K562 (cell line): Measurements from ENCODE around the gene MRPL16.
"Not testable (repeated sequence)": the region's sequence is repeated elsewhere in the genome, so short reads cannot be mapped to it uniquely, and the experiment has no call there.

ENCODE experiments used
- CTCF ChIP-seq, 3 experiments: IDR thresholded peaks in 2 of 3; conservative IDR thresholded peaks in 1 of 3; 2 replicates each; pipeline ENCODE4 v1.5.1; 2011 to 2012; ENCODE audit warnings: low read length in 3 of 3, mild to moderate bottlenecking in 3 of 3, control low read depth in 2 of 3, improper control_type of control experiment in 1 of 3, inconsistent platforms in 1 of 3, low read depth in 1 of 3, mixed read lengths in 1 of 3, moderate library complexity in 1 of 3; ENCODE audit not compliant: insufficient read depth in 2 of 3
- NONO ChIP-seq, 2 experiments: fragments of 200-400 bp in 1 of 2; fragments of 450-650 bp in 1 of 2; formaldehyde crosslinking in 1 of 2; IDR thresholded peaks; 2 replicates each; pipeline ENCODE4 v1.6.1; 2017; ENCODE audit warnings: low read depth in 2 of 2, mild to moderate bottlenecking in 2 of 2, moderate library complexity in 2 of 2, low read length in 1 of 2

DNA sequence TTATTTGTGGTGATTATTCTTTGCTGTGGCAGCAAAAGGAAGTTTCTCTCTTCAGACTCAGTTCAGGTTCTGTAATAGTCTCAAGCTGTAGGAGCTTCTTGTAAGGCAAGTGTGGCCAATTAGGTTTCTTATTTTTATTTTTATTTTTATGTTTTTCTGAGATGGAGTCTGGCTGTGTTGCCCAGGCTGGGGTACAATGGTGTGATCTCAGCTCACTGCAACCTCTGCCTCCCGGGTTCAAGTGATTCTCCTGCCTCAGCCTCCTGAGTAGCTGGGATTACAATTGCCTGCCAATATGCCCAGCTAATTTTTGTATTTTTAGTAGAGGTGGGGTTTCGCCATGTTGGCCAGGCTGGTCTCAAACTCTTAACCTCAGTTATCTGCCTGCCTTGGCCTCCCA, 39.0 kb upstream of the MRPL16 start:
- not testable (repeated sequence) for TF ChIP-seq NONO (IDR thresholded peaks at IDR 0.05; ENCODE audit: low read depth in 2 of 2, low read length in 1 of 2); CTCF (IDR thresholded peaks at IDR 0.05 in 2 of 3, conservative IDR thresholded peaks at IDR 0.05 in 1 of 3; ENCODE audit: insufficient read depth in 2 of 3, low read depth in 1 of 3, low read length in 3 of 3)
